NCI-H1105 (cell line): ENCODE measurements around the gene TGM4.

ENCODE experiments used
- DNase-seq: peaks from one replicate; lab custom pipeline; 2025; lab: John Stamatoyannopoulos, UW

The TGM4 gene

DNA sequence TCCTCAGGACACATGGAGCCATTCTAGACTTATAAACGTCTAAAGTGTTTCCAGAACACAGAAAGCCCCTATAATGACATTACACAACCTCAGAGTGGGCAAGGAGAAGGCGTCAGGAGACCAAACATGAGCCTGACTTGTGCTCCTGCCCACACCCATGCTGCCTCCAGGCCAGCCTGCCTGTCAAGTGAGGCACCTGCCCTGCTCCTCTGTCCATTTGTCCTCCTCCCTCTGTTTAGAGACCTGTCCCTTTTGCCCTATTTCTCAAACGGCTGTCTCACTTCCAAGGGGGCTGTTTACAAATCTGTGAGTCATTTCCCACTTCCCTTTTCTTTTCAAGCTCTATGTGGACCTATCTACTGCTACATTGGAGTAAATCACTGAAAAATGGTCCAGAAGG lies 80.6 kb downstream of the TGM4 start:
- DNase-seq = no peak

DNA sequence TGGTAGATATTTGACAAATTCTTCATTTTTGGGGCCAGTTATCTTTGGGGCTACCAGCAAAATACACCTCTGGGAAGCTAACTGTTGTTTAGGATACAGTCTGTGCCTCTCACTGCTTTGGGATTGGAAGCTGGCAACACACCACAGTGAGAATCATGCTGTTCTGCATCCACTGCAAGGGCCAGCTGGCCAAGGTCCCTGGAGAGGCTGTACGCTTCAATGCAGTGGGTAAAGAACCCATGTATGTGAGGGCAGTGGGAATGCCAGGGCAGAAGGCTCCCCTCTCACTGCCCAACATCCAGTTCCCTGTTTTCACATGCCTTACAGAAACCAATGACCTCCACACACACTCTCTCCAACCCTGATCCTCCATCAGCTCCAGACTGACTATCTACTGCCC lies 81.5 kb downstream of the TGM4 start:
- no peak for DNase-seq

DNA sequence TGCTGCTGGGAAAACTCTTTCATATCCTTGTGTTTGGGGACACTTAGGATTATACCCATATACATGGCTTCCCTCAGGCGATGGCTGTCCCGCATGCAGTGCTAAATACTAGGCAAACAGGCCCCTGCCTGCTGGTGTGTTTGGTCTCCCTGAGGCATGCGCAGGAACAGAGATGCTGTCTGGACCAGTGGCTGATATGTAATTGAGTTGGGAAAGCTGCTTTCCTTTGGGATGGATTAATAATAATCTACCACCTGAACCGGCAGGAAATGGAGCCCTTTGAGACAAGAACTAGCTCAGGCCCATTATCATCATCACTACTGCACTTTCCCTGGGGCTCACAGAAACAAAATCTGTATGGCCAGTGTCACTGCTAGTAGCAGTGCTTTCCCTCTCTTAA lies 83.6 kb downstream of the TGM4 start:
- no peak for DNase-seq

DNA sequence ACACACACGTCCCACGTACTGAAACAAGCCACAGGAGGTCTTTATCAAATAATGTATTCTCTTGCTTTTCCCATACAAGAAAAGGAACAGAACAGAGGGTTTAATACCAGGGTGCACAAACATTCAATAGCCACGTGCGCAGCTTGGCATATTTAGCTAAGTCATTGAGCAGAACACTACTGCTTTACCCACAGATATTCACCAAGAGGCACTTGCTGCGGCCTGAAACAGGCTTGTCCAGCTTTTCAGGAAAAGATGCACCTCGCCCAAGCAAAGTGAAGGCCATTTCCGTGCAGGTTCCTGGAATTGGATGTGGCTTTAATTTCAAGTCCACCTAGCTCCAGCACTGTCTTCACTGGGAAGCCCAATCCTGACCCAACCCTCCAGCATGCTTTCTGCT lies 84.0 kb downstream of the TGM4 start:
- DNase-seq = no peak

DNA sequence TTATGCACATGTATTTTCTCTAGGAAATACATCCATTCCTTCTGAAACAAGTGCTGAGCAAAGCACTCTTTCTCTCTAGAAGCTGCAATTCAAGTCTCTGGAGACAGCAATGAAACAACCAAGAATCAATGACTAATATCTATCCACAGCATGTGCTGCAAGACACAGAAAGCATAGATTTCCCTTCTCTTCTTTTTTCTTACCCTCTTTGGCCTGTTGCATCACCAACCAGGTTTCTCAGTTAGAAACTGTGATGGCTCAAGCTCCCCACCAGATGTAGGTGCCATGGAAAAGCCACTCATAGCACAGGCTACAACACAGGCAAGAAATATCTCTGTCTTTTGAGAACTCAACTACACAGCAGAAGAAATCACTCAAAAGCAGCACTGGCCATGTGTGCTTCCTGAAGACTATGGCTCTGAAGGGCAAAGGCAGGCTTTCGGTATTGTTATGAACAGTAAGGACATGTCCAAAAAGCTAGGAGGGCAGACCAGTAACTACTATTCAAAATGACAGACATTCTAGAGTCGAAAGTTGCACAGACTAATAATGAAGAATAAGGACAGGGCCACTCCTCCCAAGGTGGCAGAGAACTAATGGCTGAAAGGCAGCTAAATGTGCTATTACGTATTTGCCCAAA lies 86.1 kb downstream of the TGM4 start:
- no peak for DNase-seq

DNA sequence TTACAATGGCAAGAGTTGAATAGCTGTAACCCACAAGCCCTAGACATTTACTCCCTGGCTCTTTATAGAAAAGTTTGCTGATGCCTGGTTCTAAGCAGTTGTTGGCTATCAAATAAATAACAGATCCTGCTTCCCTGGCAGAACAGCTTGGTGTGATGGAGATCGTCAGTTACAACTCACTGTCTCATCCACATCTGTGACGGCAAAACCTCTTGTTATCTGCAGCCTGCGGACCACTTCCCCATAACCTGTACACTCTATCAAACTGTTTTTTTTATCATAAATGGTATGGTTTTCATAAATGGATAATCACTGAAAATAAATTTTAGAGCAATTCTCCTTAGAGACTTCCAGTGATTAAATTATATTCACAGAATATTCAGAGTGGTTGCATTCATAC lies 87.5 kb downstream of the TGM4 start:
- no peak for DNase-seq

DNA sequence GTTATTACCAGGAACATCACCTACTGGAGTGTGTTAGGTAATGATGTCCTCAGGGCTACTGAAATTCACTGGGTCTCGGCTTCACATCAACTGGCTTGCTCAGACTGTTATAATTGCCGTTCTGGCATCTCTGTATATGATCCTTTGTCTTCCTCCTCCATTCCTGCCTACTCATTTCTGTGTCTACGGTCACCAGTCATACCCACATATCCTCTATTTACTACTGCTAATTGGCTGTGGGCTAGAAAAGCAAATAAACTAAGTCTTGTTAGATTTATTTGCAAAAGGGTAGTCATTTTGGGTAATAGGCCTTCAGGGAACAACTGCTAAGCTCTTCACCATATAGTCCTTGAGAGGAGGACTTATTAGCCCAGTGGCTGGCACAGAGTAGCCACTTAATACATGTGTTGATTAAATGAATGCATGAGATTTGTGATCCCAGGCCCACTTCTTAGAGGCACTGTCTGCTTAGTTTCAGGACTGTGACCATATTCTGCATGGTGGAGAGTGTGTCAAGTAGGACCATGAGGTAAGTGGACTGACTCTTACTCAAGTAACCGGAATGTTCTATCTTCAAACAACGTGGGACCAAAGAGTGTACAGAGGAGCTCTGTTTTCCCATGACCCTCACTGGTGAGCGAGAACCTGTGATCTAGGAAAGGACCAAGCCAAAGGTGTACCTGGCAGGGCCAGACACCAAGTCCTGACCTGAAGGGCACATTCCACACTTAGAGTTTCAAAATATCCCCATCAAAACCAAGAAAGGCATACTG lies 88.4 kb downstream of the TGM4 start:
- no peak for DNase-seq

DNA sequence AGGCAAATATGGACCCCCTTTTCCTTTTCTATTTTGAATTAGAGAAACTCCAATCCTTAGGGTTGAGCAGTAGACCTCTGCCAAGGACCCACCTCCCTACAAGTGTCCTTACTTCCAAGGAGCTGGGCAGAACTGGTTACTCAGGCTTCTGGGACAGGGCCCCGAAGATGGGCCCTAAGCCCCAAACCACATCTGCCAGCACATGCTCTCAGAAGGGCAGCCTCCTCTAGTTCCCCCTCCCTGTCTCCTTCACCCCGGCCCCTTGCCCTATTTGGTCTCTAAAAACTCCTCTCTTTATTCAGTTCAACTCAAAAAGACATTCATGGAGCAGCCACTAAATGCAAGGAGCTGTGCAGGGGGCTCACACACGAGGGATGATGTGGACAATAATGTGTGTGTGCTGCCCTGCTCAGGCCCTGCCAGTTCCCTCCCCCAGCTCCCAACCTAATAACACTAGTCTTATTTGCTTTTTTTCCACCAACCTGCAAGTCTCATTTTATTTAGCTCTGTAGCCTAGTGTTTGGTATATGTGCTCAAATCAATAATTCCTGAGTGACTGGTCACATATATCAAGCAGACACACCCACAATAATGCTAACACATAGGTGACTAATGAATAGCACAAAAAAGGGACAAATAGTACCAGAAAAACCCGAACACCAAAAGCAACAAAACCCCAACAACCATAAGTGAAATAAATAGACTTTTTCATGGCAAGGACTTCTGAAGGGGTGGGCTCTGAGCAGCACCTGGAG lies 89.3 kb downstream of the TGM4 start:
- DNase-seq = no peak
